AG04449 (cell line): ENCODE results near the gene LRATD1.

Source experiments
- CTCF ChIA-PET: fragments of 350-600 bp; formaldehyde crosslinking; extraction: SDS; loops from one replicate; lab custom pipeline; 2021; ENCODE audit warnings: antibody characterized with exemption; lab: Yijun Ruan, JAX
- POLR2A ChIA-PET: fragments of 400-600, 350-600 bp; formaldehyde crosslinking; extraction: SDS; loops from one replicate; lab custom pipeline; 2020; ENCODE audit warnings: antibody characterized with exemption, inconsistent platforms; lab: Yijun Ruan, JAX
- DNase-seq: peaks from one replicate; pipeline ENCODE4 v3.0.0-alpha.2; 2010; ENCODE audit warnings: low read depth, low spot score
- H3K4me3 ChIP-seq: 2 replicates; pipeline ENCODE4 v1.5.1; 2011; ENCODE audit warnings: low read depth, mild to moderate bottlenecking, control low read depth, low read length
- CTCF ChIP-seq: IDR thresholded peaks from one replicate; pipeline ENCODE4 v1.5.1; 2011; ENCODE audit warnings: mild to moderate bottlenecking, moderate library complexity, low read length, control low read depth, inconsistent platforms; ENCODE audit not compliant: insufficient read depth; ENCODE audit errors: missing control alignments

The LRATD1 gene

GRCh38 chr2:14676371-14676770 is 43.9 kb downstream of the LRATD1 start:
- DNase-seq, result no peak
- ChIA-PET CTCF (no interaction called here), POLR2A (no interaction called here)
- no peak overlapping the region for H3K4me3 ChIP-seq
- TF ChIP-seq CTCF, result no peak

GRCh38 chr2:14677039-14677438 is 44.5 kb downstream of the LRATD1 start:
- TF ChIP-seq CTCF, result no peak

GRCh38 chr2:14678761-14679160 is 46.2 kb downstream of the LRATD1 start:
- DNase-seq, result no peak
- H3K4me3 ChIP-seq, result no peak overlapping the region
- CTCF ChIA-PET, result interaction anchor here (1.1 kb wide), 1 partner anchor 121 kb away, joined by 3 read pairs; no protein-coding TSS in a partner anchor
- POLR2A ChIA-PET, result interaction anchor here (0.7 kb wide), 1 partner anchor 27 kb away, joined by 3 read pairs; no protein-coding TSS in a partner anchor
- no peak for TF ChIP-seq CTCF

More at GRCh38 chr2:14677039-14677438, 44.5 kb downstream of the LRATD1 start:
- POLR2A ChIA-PET, result no interaction called here
- no peak overlapping the region for H3K4me3 ChIP-seq
- no peak for DNase-seq
- CTCF ChIA-PET, result no interaction called here

GRCh38 chr2:14681608-14682007 is 49.1 kb downstream of the LRATD1 start:
- H3K4me3 ChIP-seq, result no peak overlapping the region
- DNase-seq, result no peak
- POLR2A ChIA-PET, result no interaction called here
- TF ChIP-seq CTCF, result no peak
- CTCF ChIA-PET, result no interaction called here
